ENCODE results near the gene AP5B1.

AP5B1 gene

DNA sequence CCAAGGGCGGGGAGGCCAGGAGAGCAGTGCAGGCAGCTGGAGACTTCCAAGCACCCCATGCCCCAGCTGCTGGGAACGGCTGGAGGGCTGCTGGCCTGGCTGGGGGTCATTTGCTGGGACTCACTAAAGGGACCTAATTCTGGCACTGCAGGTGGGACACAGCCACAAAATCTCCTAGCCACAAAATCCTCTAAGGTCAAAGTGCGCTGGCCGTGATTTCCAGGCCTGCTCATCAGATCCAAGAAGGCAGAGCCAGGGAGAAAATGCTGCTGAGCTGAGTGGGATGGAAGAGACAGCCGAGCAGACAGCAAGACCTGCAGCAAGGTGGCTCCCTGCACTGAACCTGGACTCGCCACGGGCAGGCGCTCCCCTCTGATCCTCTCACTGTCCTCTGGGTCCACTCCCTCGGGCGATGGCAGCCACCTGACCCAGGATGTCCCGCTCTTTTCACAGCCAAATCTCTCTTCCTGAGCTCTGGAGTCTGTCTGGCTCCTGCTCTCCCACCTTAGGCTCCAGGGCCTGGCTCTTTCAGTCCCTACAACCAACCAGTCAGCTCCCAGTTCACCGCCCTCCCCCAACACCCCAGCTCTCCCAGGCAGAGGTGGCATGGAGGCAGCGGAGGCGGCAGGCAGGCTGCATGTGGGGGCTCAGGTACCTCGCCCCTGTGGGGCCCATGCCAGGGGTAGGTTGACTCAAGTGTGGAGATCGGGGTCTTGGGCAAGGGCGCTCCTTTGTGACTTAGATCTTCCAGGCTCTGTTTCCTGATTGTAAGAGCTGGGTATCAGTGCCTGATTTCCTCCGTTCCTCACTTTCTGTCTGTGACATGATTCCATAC is 20.6 kb upstream of the AP5B1 start:
- Histone ChIP-seq H3K27me3 (ENCODE audit: control insufficient read depth in 1 of 2, insufficient read depth in 2 of 2, low read length in 2 of 2) (peaks cover 4 to 10% of the 10 kb centered on the region in 2 donors), H3K36me3 (ENCODE audit: control insufficient read depth in 1 of 2, insufficient read depth in 2 of 2, low read length in 2 of 2) (peaks cover under 1 to 4% of the 10 kb centered on the region in 2 donors), H3K9me3 (ENCODE audit: control insufficient read depth in 1 of 2, low read length in 2 of 2) (no peaks in the 10 kb centered on the region), H3K4me1 (ENCODE audit: control insufficient read depth in 1 of 2, insufficient read depth in 2 of 2, low read length in 2 of 2) (no peaks in the 10 kb centered on the region), H3K9ac (ENCODE audit: low read depth in 1 of 2, low read length in 2 of 2) (no peak overlapping the region), H3K27ac (ENCODE audit: low read depth, low read length) (no peak overlapping the region), H3K4me3 (ENCODE audit: low read depth in 1 of 2, low read length in 2 of 2) (no peak overlapping the region)

DNA sequence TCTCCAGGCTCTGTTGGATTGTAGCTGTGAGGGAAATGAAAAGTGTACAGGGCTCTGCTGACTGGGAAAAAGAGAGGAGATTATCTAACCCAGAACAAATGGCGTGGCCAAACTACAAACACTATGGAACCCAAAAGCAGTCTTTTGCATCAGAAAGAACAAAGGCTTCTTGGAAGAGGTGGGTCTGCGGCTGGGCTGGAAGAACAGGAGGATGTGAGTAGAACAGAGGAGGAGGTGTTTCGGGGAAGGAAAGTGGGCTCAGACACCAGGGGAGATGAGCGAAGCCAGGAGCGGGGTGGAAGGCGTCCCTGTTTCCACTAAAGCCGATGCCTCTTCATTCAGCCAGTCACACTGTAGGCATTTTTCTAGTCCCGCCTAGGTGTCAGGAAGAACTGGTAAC is 18.1 kb upstream of the AP5B1 start:
- Histone ChIP-seq H3K27me3 (ENCODE audit: control insufficient read depth in 1 of 2, insufficient read depth in 2 of 2, low read length in 2 of 2) (peaks cover 1 to 10% of the 10 kb centered on the region in 2 donors), H3K9me3 (ENCODE audit: control insufficient read depth in 1 of 2, low read length in 2 of 2) (no peaks in the 10 kb centered on the region), H3K4me1 (ENCODE audit: control insufficient read depth in 1 of 2, insufficient read depth in 2 of 2, low read length in 2 of 2) (peaks cover 8 to 10% of the 10 kb centered on the region in 2 donors), H3K27ac (ENCODE audit: low read depth, low read length) (no peak overlapping the region), H3K4me3 (ENCODE audit: low read depth in 1 of 2, low read length in 2 of 2) (no peak overlapping the region), H3K9ac (ENCODE audit: low read depth in 1 of 2, low read length in 2 of 2) (no peak overlapping the region), H3K36me3 (ENCODE audit: control insufficient read depth in 1 of 2, insufficient read depth in 2 of 2, low read length in 2 of 2) (peaks cover 21 to 29% of the 10 kb centered on the region in 2 donors)

DNA sequence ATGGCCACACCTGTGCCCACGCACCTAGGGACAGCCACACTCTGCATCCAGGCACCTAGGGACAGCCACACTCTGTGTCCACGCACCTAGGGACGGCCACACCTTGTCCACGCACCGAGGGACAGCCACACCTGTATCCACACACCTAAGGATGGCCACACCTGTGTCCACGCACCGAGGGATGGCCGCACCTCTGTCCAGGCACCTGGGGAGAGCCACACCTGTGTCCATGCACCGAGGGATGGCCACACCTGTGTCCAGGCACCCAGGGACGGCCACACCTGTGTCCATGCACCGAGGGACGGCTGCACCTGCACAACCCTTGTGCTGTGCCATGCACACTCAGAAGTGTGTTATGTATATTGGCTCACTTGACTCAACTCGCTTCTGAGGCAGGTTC is 16.9 kb upstream of the AP5B1 start:
- no peak overlapping the region for H3K4me3 ChIP-seq (ENCODE audit: low read depth in 1 of 2, low read length in 2 of 2)
- no peak overlapping the region for H3K27ac ChIP-seq (ENCODE audit: low read depth, low read length)
- no peaks in the 10 kb centered on the region for H3K27me3 ChIP-seq (ENCODE audit: control insufficient read depth in 1 of 2, insufficient read depth in 2 of 2, low read length in 2 of 2)
- H3K4me1 ChIP-seq (ENCODE audit: control insufficient read depth in 1 of 2, insufficient read depth in 2 of 2, low read length in 2 of 2), result peaks cover 19 to 22% of the 10 kb centered on the region in 2 donors
- peaks cover 21 to 29% of the 10 kb centered on the region in 2 donors for H3K36me3 ChIP-seq (ENCODE audit: control insufficient read depth in 1 of 2, insufficient read depth in 2 of 2, low read length in 2 of 2)
- H3K9me3 ChIP-seq (ENCODE audit: control insufficient read depth in 1 of 2, low read length in 2 of 2), result no peaks in the 10 kb centered on the region
- H3K9ac ChIP-seq (ENCODE audit: low read depth in 1 of 2, low read length in 2 of 2), result no peak overlapping the region

DNA sequence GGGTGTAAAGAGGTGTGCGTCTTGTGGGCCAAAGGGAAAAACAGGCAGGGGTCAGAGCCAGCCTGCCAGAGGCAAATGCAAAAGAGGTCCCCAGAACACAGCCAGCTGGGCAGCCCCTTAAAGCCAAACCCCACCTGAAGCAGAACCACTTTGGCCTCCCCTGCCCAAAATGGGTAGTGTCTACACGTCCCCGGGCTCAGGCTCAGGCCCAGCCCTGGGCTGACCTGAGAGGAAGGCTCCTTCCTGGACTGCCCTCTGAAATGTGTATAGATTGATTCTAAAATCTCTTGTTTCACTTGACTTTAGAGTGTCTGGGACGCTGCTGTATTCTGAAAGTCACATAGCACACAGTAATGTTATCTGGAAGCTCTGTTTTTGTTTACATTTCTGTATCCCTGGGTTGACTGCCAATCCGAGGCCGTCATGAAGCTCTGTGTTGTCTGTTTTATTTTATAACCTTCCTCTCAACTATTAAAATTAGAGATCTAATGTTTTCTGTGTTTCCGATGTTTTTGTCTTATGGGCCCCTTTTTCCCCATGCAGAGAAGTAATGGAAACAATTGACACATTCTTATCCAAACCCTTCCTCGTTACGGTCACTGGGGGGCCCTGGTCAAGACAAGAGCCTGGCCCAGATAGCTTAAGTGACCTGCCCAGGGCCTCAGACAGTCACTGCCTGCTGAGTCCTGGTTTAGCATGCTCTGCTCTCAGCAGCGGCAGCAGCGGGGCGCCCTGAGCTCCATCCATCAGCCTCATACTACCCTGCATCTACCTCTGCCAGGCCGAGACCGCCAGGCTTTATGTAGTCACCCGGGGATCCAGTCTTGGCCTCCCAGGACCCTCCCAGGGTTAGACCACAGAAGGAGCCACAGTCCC is 16.2 kb upstream of the AP5B1 start:
- Histone ChIP-seq H3K4me1 (ENCODE audit: control insufficient read depth in 1 of 2, insufficient read depth in 2 of 2, low read length in 2 of 2) (peaks cover 26 to 29% of the 10 kb centered on the region in 2 donors), H3K27me3 (ENCODE audit: control insufficient read depth in 1 of 2, insufficient read depth in 2 of 2, low read length in 2 of 2) (no peaks in the 10 kb centered on the region), H3K9me3 (ENCODE audit: control insufficient read depth in 1 of 2, low read length in 2 of 2) (no peaks in the 10 kb centered on the region), H3K9ac (ENCODE audit: low read depth in 1 of 2, low read length in 2 of 2) (no peak overlapping the region), H3K4me3 (ENCODE audit: low read depth in 1 of 2, low read length in 2 of 2) (no peak overlapping the region), H3K36me3 (ENCODE audit: control insufficient read depth in 1 of 2, insufficient read depth in 2 of 2, low read length in 2 of 2) (peaks cover 21 to 29% of the 10 kb centered on the region in 2 donors), H3K27ac (ENCODE audit: low read depth, low read length) (no peak overlapping the region)

DNA sequence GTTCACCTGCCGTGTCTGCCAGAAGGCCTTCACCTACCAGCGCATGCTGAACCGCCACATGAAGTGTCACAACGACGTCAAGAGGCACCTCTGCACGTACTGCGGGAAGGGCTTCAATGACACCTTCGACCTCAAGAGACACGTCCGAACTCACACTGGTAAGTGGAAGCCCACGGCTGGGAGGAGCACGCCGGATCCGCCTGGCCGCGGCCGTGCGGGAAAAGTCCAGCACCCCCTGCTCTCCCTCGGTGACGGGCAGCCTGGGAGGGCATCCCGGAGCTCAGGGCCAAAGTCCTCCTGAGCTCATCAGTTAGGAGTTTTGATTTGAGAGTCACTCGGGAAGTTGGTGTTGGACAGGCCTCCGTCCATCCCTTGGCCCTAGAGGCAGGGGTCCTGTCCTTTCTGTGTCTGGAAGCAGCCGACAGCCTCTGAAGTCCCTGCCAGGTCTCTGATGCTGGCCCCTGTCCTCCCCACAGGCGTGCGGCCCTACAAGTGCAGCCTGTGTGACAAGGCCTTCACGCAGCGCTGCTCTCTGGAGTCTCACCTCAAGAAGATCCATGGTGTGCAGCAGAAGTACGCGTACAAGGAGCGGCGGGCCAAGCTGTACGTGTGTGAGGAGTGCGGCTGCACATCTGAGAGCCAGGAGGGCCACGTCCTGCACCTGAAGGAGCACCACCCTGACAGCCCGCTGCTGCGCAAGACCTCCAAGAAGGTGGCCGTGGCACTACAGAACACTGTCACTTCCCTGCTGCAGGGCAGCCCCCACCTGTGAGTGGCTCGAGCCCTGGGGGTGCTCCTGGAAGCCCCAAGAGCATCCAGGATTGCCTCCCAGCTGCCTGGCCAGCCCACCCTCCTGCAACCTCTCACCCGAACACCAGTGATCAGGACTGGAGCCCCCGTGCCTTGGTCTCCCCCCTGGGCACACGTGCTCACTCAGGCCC is 14.1 kb upstream of the AP5B1 start:
- H3K9ac ChIP-seq (ENCODE audit: low read depth in 1 of 2, low read length in 2 of 2), result no peak overlapping the region
- no peaks in the 10 kb centered on the region for H3K27me3 ChIP-seq (ENCODE audit: control insufficient read depth in 1 of 2, insufficient read depth in 2 of 2, low read length in 2 of 2)
- no peaks in the 10 kb centered on the region for H3K9me3 ChIP-seq (ENCODE audit: control insufficient read depth in 1 of 2, low read length in 2 of 2)
- peak overlapping the region; percentile 33 for H3K27ac ChIP-seq (ENCODE audit: low read depth, low read length)
- H3K4me1 ChIP-seq (ENCODE audit: control insufficient read depth in 1 of 2, insufficient read depth in 2 of 2, low read length in 2 of 2), result peaks cover 47 to 49% of the 10 kb centered on the region in 2 donors
- peaks cover 23 to 29% of the 10 kb centered on the region in 2 donors for H3K36me3 ChIP-seq (ENCODE audit: control insufficient read depth in 1 of 2, insufficient read depth in 2 of 2, low read length in 2 of 2)
- no peak overlapping the region for H3K4me3 ChIP-seq (ENCODE audit: low read depth in 1 of 2, low read length in 2 of 2)

DNA sequence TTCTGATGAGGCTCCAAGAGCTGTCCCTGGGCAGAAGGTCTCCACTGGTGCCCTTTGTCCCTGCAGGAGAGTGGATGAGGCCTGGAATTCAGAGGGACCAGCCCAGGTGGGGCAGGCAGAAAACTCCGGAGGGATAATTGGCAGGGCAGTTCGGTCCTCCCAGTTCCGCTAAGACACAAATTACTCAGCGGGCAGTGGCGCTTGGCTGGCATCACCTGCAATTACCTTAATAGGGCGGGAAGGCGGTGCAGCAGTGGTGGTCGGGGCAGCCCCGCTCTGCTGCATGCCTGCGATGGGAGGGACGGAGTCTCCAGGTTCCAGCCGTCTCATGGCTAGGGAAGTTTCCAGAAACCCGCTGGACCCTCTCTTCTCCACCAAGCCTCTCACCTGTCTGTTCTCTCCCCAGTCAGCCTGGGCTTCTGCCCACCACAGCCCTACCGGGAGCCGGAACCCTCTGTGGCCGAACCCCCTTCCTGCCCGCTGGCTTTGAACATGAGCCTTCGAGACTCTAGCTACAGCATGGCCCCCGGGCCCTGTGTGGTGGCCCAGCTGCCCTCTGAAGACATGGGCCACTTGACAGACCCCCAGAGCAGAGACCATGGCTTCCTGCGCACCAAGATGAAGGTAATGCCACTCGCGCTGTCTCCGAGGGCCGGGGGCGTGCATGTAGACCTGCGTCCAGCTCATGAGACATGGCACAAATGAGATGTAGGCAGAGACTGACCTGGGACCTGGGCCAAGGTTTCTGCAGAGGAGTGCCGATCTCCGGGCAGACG is 13.0 kb upstream of the AP5B1 start:
- no peak overlapping the region for H3K9ac ChIP-seq (ENCODE audit: low read depth in 1 of 2, low read length in 2 of 2)
- peaks cover 53 to 58% of the 10 kb centered on the region in 2 donors for H3K4me1 ChIP-seq (ENCODE audit: control insufficient read depth in 1 of 2, insufficient read depth in 2 of 2, low read length in 2 of 2)
- peaks cover 23 to 29% of the 10 kb centered on the region in 2 donors for H3K36me3 ChIP-seq (ENCODE audit: control insufficient read depth in 1 of 2, insufficient read depth in 2 of 2, low read length in 2 of 2)
- peaks cover 0 to under 1% of the 10 kb centered on the region in 2 donors for H3K27me3 ChIP-seq (ENCODE audit: control insufficient read depth in 1 of 2, insufficient read depth in 2 of 2, low read length in 2 of 2)
- H3K27ac ChIP-seq (ENCODE audit: low read depth, low read length), result peak overlapping the region; percentile 33
- H3K9me3 ChIP-seq (ENCODE audit: control insufficient read depth in 1 of 2, low read length in 2 of 2), result no peaks in the 10 kb centered on the region
- H3K4me3 ChIP-seq (ENCODE audit: low read depth in 1 of 2, low read length in 2 of 2), result peak overlapping the region in 1 of 2 donors; percentile 28

DNA sequence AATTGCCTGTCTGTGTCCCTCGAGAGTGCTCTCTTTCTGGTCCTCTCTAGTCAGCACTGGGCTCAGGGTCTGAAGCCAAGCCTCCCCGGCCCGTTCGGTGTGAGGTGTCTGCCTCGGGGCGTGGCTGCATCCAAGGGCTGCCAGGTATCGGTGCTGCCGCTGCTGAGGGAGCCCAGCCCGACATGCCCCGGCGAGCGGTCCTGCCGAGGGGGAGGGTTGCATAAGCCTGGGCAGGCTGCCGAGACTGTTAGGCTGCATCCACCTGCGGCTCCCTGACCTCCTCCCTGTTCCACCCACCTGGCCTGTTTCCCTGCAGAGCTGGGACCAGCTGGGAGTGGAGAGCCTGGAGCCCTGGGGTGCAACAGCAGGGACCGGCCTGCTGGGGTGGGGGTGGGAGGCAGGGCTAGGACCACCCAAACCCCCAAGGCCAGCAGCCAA is 12.4 kb upstream of the AP5B1 start:
- no peak overlapping the region for H3K27ac ChIP-seq (ENCODE audit: low read depth, low read length)
- peaks cover 0 to 4% of the 10 kb centered on the region in 2 donors for H3K27me3 ChIP-seq (ENCODE audit: control insufficient read depth in 1 of 2, insufficient read depth in 2 of 2, low read length in 2 of 2)
- no peak overlapping the region for H3K9ac ChIP-seq (ENCODE audit: low read depth in 1 of 2, low read length in 2 of 2)
- H3K36me3 ChIP-seq (ENCODE audit: control insufficient read depth in 1 of 2, insufficient read depth in 2 of 2, low read length in 2 of 2), result peaks cover 23 to 29% of the 10 kb centered on the region in 2 donors
- no peaks in the 10 kb centered on the region for H3K9me3 ChIP-seq (ENCODE audit: control insufficient read depth in 1 of 2, low read length in 2 of 2)
- peaks cover 53 to 58% of the 10 kb centered on the region in 2 donors for H3K4me1 ChIP-seq (ENCODE audit: control insufficient read depth in 1 of 2, insufficient read depth in 2 of 2, low read length in 2 of 2)
- H3K4me3 ChIP-seq (ENCODE audit: low read depth in 1 of 2, low read length in 2 of 2), result peak overlapping the region; percentile 28 to 37

DNA sequence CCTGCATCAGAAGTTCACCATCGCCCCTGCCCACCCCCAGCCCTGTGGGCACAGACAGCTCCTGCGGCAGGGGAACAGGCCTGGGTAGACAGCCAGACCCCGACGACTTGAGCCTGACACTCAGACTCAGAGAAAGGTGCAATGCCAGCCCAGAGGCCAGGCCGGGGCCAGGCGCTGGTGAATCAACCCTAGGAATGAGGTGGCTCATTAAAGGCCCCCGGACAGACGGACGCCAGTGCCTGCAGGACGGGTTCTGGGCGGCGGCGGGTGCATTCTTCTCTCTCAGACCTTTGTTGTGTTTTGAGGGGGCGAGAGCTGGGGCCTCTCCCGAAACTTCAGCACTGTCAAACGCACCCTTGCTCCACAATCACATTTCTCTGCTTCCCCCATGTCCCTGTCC is 11.7 kb upstream of the AP5B1 start:
- H3K9me3 ChIP-seq (ENCODE audit: control insufficient read depth in 1 of 2, low read length in 2 of 2), result no peaks in the 10 kb centered on the region
- peaks cover 23 to 29% of the 10 kb centered on the region in 2 donors for H3K36me3 ChIP-seq (ENCODE audit: control insufficient read depth in 1 of 2, insufficient read depth in 2 of 2, low read length in 2 of 2)
- H3K27me3 ChIP-seq (ENCODE audit: control insufficient read depth in 1 of 2, insufficient read depth in 2 of 2, low read length in 2 of 2), result peaks cover 4 to 5% of the 10 kb centered on the region in 2 donors
- H3K4me3 ChIP-seq (ENCODE audit: low read depth in 1 of 2, low read length in 2 of 2), result peak overlapping the region in 1 of 2 donors; percentile 37
- peaks cover 53 to 58% of the 10 kb centered on the region in 2 donors for H3K4me1 ChIP-seq (ENCODE audit: control insufficient read depth in 1 of 2, insufficient read depth in 2 of 2, low read length in 2 of 2)
- peak overlapping the region in 1 of 2 donors; percentile 23 for H3K9ac ChIP-seq (ENCODE audit: low read depth in 1 of 2, low read length in 2 of 2)
- no peak overlapping the region for H3K27ac ChIP-seq (ENCODE audit: low read depth, low read length)

DNA sequence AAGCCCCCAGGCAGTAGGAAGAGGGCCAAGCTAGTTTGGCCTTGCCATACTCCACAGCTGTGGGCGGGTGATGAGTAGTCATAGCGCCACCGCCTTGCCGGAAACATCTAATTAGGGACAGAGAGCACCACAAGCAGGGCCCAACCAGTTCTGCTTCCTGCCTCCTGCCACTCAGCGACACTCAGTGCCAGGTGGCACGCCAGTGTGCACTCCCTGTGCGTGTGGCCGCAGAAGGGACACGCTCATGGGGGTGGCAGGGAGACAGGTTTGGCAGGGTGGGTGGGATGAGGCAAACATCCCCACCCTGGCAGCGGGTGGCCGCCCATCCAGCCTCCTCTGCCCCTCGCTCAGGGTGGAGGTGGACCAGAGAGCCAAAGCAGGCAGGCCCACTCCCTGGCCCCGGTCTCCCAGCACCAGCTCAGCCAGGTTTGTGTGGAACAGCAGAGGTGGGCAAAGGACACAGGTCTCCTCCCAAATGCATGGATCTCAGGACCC is 11.0 kb upstream of the AP5B1 start:
- peak overlapping the region; percentile 60 to 61 for H3K9ac ChIP-seq (ENCODE audit: low read depth in 1 of 2, low read length in 2 of 2)
- H3K4me3 ChIP-seq (ENCODE audit: low read depth in 1 of 2, low read length in 2 of 2), result peak overlapping the region; percentile 11 to 37
- peaks cover 23 to 28% of the 10 kb centered on the region in 2 donors for H3K36me3 ChIP-seq (ENCODE audit: control insufficient read depth in 1 of 2, insufficient read depth in 2 of 2, low read length in 2 of 2)
- peaks cover 4 to 5% of the 10 kb centered on the region in 2 donors for H3K27me3 ChIP-seq (ENCODE audit: control insufficient read depth in 1 of 2, insufficient read depth in 2 of 2, low read length in 2 of 2)
- peak overlapping the region; percentile 41 for H3K27ac ChIP-seq (ENCODE audit: low read depth, low read length)
- H3K4me1 ChIP-seq (ENCODE audit: control insufficient read depth in 1 of 2, insufficient read depth in 2 of 2, low read length in 2 of 2), result peaks cover 53 to 58% of the 10 kb centered on the region in 2 donors
- H3K9me3 ChIP-seq (ENCODE audit: control insufficient read depth in 1 of 2, low read length in 2 of 2), result no peaks in the 10 kb centered on the region
